Neural cell (in vitro differentiated cells): Measurements from ENCODE around the gene NT5DC2. TPM values are rescaled to one million over a fixed set of nuclear protein-coding genes. Genes with fewer than 3 reads are reported as not detected.

Experiments
- H2AFZ ChIP-seq: fragments of 200-600, 300-800 bp; sonication (generic), shearing (Covaris generic); 2 replicates; pipeline ENCODE4 v1.6.0; 2014; ENCODE audit warnings: low read depth, mild to moderate bottlenecking, antibody characterized with exemption, low read length, moderate library complexity
- H3F3A ChIP-seq: fragments of 200-600 bp; shearing (Covaris generic); 2 replicates; pipeline ENCODE4 v1.6.1; 2016; ENCODE audit warnings: mild to moderate bottlenecking, moderate library complexity, mixed read lengths, antibody characterized with exemption, low read length; ENCODE audit not compliant: insufficient read depth, poor library complexity, severe bottlenecking
- H3K27ac ChIP-seq: fragments of 200-600, 300-800 bp; sonication (generic), shearing (Covaris generic); 2 replicates; pipeline ENCODE4 v1.5.1; 2014; ENCODE audit warnings: mild to moderate bottlenecking, low read length, moderate library complexity
- H3K27me3 ChIP-seq: fragments of 300-800, 200-600 bp; sonication (generic), shearing (Covaris generic); 2 replicates; pipeline ENCODE4 v1.6.0; 2014; ENCODE audit warnings: mild to moderate bottlenecking, low read depth, low read length, moderate library complexity; ENCODE audit not compliant: insufficient read depth
- H3K36me3 ChIP-seq: fragments of 300-800, 200-600 bp; sonication (generic), shearing (Covaris generic); 2 replicates; pipeline ENCODE4 v1.5.1; 2014; ENCODE audit warnings: mild to moderate bottlenecking, antibody characterized with exemption, low read length, moderate library complexity; ENCODE audit not compliant: insufficient read depth
- H3K4me2 ChIP-seq: fragments of 300-800, 200-600 bp; sonication (generic), shearing (Covaris generic); 2 replicates; pipeline ENCODE4 v1.6.0; 2014; ENCODE audit warnings: mild to moderate bottlenecking, low read length
- H3K4me3 ChIP-seq: fragments of 300-800, 200-600 bp; sonication (generic), shearing (Covaris generic); 2 replicates; pipeline ENCODE4 v1.5.1; 2014; ENCODE audit warnings: mild to moderate bottlenecking, low read length, moderate library complexity
- H3K79me2 ChIP-seq: fragments of 200-600 bp; shearing (Covaris generic); replicated peaks from 2 replicates; pipeline ENCODE4 v1.6.0; 2014; ENCODE audit warnings: mild to moderate bottlenecking, low read length, moderate library complexity; ENCODE audit not compliant: insufficient read depth
- H3K9ac ChIP-seq: fragments of 300-800, 200-600 bp; sonication (generic), shearing (Covaris generic); 2 replicates; pipeline ENCODE4 v1.6.1; 2016; ENCODE audit warnings: mild to moderate bottlenecking, low read length, mixed read lengths
- H3K9me2 ChIP-seq: fragments of 200-600 bp; shearing (Covaris generic); 2 replicates; pipeline ENCODE4 v1.6.1; 2016; ENCODE audit warnings: mild to moderate bottlenecking, low read length, mixed read lengths; ENCODE audit not compliant: insufficient read depth
- H3K9me3 ChIP-seq: fragments of 200-600, 300-800 bp; sonication (generic), shearing (Covaris generic); 2 replicates; pipeline ENCODE4 v1.6.1; 2016; ENCODE audit warnings: mild to moderate bottlenecking, mixed run types, low read length, moderate library complexity, mixed read lengths
- H4K20me1 ChIP-seq: fragments of 200-600 bp; shearing (Covaris generic); 2 replicates; pipeline ENCODE4 v1.6.1; 2016; ENCODE audit warnings: mild to moderate bottlenecking, mixed run types; ENCODE audit not compliant: insufficient read depth
- CTCF ChIP-seq: fragments of 450-650 bp; IDR thresholded peaks from 2 replicates; pipeline ENCODE4 v1.5.1; 2014; ENCODE audit warnings: antibody characterized with exemption, mild to moderate bottlenecking, moderate library complexity; ENCODE audit not compliant: poor library complexity, severe bottlenecking
- EP300 ChIP-seq: fragments of 450-650 bp; conservative IDR thresholded peaks from 2 replicates; pipeline ENCODE4 v1.6.1; 2014; ENCODE audit warnings: antibody characterized with exemption, mild to moderate bottlenecking, moderate library complexity; ENCODE audit not compliant: poor library complexity, severe bottlenecking
- EZH2 ChIP-seq: fragments of 200-600, 300-800 bp; shearing (Covaris generic), sonication (generic); IDR thresholded peaks from 2 replicates; pipeline ENCODE4 v1.6.1; 2014; ENCODE audit warnings: antibody characterized with exemption, low read length, borderline replicate concordance, mild to moderate bottlenecking; ENCODE audit not compliant: insufficient read depth, poor library complexity, severe bottlenecking
- MXI1 ChIP-seq: fragments of 450-650 bp; conservative IDR thresholded peaks from 2 replicates; pipeline ENCODE4 v1.6.1; 2014; ENCODE audit warnings: antibody characterized with exemption, mild to moderate bottlenecking; ENCODE audit not compliant: poor library complexity, severe bottlenecking
- POLR2AphosphoS5 ChIP-seq: IDR thresholded peaks from 2 replicates; pipeline ENCODE4 v1.6.1; 2012
- RAD21 ChIP-seq: fragments of 450-650 bp; conservative IDR thresholded peaks from 2 replicates; pipeline ENCODE4 v1.6.1; 2014; ENCODE audit warnings: antibody characterized with exemption, mild to moderate bottlenecking, moderate library complexity
- REST ChIP-seq: IDR thresholded peaks from 2 replicates; pipeline ENCODE4 v1.6.1; 2012; ENCODE audit warnings: borderline replicate concordance
- SMC3 ChIP-seq: fragments of 450-650 bp; conservative IDR thresholded peaks from 2 replicates; pipeline ENCODE4 v1.6.1; 2014; ENCODE audit warnings: antibody characterized with exemption, mild to moderate bottlenecking, moderate library complexity; ENCODE audit not compliant: poor library complexity
- TAF1 ChIP-seq: IDR thresholded peaks from 2 replicates; pipeline ENCODE4 v1.6.1; 2012; ENCODE audit warnings: low read depth
- polyA plus RNA-seq: library from polyadenylated mRNA; depleted of rRNA; stranded (reverse); fragments of >200 nt; gene quantifications from 2 replicates; pipeline ENCODE4 v1.2.3, GENCODE V29; 2014

The NT5DC2 gene
- polyA plus RNA-seq, 1 donor from 2014 or later = 35.1 TPM

- Histone ChIP-seq H3K9me2 (no peaks in the 10 kb centered on the region), H3K4me2 (no peak overlapping the region), H3K4me3 (no peak overlapping the region), H3K27ac (no peak overlapping the region), H3K36me3 (peaks cover 7% of the 10 kb centered on the region), H3K79me2 (no peaks in the 10 kb centered on the region), H3K27me3 (no peaks in the 10 kb centered on the region), H3K9ac (no peak overlapping the region), H3F3A (no peaks in the 10 kb centered on the region), H4K20me1 (no peaks in the 10 kb centered on the region), H2AFZ (no peak overlapping the region), H3K9me3 (no peaks in the 10 kb centered on the region)
- no peak for TF ChIP-seq EP300
Measured at GRCh38 chr3:52481819-52482521, 51.7 kb downstream of the NT5DC2 start.

DNA sequence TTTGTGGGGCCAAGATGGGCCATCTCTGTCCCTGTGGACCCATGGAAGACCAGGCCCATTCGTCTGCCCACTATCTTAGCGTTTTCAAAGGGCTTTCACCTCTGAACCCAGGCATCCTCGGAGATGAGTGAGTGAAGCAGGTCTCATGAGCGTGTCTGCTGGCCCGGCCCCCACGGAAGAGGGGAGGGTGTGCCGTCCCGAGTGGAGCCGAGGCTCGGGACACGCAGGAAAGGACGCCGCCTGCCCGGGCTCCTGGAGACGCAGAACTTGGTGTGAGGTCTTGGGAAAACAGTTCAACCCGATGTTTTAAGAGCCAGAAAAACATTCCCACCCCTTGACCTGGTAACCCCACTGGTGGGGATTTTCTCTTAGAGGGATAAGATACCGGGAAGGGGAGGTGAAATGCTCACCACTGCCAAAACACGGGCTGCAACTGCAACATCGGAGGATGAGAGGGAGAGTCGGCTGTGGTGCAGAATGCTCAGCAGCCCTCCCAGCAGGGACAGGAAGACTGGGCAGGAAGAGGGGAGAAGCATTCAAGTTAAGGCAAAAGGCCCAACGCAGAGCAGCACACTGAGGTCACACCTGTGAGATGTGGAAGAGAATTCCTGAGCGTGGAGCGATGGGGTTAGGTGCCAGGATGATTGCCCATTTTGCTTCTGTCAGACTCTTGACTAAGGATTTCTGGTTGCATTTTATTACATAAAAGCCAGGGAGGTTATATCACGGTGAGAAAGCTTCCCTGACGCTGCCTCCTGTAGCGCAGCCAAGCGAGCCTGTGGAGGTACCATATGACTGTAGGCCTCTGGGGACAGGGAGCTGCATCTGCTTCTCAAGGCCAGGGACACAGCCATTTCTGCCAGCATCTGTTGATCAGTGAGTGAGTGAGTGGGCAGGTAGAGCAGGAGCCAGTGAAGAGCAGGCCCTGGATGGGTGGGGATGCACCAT lies 52.6 kb downstream of the NT5DC2 start:
- Histone ChIP-seq H3K4me3 (no peak overlapping the region), H3K9me3 (no peaks in the 10 kb centered on the region), H3K36me3 (peaks cover 7% of the 10 kb centered on the region), H3K27me3 (no peaks in the 10 kb centered on the region), H3K9ac (no peak overlapping the region), H3K79me2 (no peaks in the 10 kb centered on the region), H3K9me2 (no peaks in the 10 kb centered on the region), H2AFZ (no peak overlapping the region), H3F3A (no peaks in the 10 kb centered on the region), H4K20me1 (no peaks in the 10 kb centered on the region), H3K27ac (no peak overlapping the region), H3K4me2 (no peak overlapping the region)
- TF ChIP-seq POLR2AphosphoS5 (no peak), SMC3 (no peak), CTCF (no peak), EZH2 (no peak), MXI1 (no peak), RAD21 (no peak), EP300 (no peak), TAF1 (no peak), REST (no peak)
